ENCODE data around the gene CD9. TPM values are rescaled to one million over a fixed set of nuclear protein-coding genes. Genes with fewer than 3 reads are reported as not detected.

CD9 gene
- polyA plus RNA-seq, 1 donor, result 45.9 TPM

DNA sequence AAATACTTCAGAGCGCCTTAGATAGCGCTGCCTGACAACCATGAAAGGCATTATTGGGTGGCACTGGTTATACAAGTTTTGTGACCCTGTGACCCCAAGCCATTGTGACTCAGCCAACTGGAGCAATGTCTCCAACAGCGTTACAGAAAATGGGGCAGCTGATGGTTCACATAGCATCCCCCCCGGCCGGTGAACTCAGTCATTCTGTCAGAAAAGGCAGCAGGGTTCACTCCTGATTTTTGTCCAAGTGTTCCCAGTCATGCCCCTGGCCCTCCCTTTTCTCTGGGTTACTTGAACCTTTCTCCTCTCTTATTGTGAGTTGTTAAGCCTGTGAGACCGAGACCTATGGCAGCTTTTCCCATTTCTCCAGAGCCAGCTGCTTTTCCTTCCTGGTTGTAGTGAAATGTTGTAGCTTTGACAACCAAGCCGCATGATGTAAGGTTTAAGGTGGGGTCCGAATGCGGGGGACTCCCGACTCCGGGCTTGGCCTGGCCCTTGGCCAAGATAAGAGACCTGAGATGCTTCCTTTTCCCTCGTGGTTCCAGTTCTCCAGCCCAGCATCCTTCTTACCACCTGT is 22.0 kb downstream of the CD9 start:
- DNase-seq, result no peak

DNA sequence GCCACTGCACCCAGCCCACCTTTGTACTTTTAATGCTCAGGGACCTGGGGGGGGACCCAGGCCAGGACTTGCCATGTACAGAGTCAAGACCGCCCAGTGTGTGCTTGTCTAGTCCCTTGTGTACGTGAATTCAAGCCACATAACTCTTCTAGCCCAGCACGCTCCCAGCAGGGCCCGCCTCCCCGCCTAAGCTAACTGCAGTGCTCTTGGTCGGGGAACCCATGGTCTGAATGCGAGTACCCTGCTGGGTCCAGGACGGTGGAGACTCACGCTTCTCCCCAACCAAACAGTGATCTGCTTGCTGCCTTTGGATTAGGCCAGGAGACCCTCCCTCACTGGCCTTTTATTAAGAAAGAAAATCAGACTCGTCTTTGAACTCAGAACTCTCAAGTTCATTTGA is 23.3 kb downstream of the CD9 start:
- DNase-seq, result no peak

DNA sequence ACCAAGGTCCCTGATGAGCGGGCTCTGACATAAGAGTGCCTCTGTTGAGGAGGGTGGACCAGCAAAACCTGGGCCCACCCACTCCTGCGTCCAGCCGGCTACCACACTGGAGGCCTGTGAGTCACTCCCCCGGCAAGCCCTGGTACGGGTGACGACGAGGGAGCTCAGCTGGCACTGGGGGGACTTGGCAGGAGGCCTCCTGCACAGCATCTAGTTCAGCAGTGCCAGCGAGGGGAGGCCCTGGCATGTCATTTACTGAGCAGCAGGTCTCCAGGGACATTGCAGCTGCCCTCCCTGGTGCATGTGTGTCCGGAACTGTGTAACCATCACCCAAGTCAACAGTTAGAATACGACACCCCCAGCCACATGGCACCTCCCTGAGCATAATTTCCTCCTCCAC is 24.4 kb downstream of the CD9 start:
- DNase-seq, result no peak

DNA sequence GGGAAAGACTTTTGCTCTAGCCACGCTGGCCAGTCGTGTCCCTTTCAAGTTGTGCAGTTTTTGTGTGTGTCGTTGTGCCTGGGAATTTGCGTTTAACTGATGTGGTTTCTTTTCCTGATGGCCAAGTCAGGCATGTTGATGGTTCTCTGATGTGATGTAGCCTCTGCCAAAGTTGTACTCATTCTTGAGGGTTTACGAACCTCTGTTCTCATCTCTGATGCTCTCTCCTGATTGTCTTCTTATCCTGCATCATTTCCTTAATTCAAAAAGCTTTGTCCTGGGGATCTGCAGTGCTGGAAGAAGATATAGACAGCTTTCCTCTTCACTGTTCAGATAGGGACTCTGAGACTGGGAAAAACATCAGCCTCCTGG is 25.4 kb downstream of the CD9 start:
- DNase-seq, result no peak

DNA sequence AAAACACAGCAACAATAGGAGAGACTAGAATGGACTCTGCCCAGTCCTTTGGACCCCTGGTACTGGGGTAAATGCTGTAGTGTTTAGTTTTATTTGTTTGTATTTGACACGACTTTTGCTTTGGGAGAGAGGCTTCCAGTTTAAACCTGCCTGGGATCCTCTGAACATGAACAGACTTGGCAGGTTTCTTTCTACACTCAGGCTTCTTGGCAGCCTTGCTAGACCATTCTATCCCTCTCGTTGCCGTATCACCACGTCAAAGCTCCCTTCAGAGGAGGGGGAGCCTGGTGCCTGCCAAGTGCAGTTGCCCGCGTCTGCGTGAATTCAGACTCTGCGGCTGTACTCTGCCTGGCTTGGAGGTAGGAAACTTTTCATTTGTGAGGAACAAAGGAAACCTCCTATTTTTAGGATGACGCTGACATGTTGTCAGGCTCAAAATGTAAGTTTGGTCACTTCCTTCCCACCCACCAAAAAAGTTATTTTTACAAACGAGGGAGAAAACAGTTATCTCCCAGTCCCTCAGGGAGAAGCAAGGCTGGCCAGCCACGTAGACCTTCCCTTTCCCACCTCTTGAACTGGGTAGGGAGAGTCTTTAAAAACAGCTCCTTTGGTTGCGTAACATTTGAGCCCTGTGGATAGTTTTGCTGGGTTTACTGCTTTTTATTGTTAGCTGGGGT is 25.9 kb downstream of the CD9 start:
- peak; percentile 87 for DNase-seq

DNA sequence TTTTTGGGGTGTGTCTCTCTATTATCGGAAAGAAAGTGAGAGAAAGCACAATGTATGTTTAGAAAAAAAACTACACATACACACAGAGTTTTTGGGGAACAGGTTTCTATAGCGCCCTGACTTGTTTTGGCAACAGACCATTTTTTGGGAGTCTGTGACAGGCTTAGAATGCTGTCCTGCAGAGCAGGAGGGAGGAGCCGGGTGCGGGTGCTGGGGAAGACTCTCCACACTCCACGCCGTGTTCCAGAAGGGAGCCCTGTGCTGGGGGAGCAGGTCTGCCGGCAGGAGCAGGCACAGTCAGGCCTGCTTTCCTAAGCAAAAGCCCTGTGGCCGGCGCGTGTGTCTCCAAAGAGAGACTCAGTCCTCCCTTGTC is 26.5 kb downstream of the CD9 start:
- DNase-seq, result no peak

DNA sequence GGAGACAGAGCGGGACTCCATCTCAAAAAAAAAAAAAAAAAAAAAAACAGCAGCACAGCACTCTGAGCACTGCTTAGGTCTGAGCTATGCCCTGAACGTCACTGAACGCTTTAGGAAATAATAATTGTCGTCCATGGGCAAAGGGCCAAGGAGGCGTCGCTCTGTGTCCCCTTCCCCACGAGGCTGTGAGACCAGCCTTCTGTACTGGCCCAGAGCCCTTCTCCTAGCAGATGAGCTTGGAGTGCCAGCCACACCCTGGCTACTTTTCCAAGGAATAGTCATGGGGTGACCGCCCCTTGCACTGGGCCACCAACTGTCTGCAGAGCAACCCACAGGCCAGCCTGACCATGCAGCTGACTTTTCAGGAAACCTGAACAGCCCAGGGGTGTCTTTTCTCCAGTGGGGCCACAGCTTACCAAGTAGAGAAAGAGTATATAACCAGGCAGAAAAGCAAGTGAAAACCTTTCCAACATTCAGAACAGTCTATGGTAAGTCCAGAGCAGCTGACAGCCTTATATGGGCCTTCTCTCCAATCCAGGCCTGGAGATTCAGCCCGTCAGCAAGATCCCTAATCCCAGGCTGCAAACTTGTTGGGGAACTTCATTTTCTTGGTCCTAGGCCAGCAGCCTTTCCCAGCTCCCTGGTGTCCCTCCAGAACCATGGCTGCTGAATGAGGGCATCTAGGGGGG is 28.5 kb downstream of the CD9 start:
- DNase-seq, result no peak

DNA sequence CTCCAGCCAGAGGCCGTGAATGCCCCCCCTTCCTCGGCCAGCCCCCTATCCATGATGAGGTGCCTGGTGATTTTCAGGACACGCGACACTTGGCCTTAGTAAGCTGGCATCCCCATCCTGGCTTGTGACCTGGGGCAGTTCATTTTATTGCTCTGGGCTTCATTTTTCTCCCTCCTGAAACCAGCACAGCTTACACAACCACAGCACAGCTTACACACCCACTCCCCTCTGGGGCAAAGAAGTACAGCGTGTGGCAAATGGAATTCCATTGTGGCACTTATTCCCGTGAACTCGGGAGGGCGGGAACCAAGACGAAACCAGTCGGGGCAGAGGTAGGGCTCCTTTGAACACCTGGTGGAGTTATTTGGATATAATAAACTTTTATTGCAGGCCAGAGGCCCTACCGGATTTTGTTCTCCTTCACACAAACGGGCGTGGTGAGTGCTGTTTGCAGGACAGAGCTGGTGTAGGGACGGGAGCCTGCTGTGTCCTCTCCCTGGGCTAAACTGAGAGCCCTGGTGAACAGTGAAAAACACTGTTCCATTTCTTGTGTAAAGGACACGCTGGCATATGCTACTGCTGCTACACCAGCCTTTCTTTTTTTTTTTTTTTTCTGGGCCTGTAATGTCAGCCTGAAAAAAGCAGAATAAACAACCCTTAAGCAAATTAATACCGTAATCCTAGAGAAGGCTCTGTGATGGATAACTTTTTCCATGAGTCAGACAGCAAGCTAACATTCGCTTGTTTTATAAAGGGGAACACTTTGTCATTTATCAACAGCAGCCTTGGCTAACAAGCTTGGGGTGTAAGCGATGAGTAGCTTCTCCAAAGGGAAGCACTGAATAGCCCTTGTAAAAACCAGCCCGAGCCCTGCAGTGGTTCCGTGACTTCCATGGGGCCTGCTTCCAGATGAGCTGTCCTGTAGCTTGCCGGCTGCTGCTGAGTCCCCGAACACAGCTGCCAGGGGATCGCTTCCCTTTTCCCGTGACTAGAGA is 29.3 kb downstream of the CD9 start:
- DNase-seq, result no peak

DNA sequence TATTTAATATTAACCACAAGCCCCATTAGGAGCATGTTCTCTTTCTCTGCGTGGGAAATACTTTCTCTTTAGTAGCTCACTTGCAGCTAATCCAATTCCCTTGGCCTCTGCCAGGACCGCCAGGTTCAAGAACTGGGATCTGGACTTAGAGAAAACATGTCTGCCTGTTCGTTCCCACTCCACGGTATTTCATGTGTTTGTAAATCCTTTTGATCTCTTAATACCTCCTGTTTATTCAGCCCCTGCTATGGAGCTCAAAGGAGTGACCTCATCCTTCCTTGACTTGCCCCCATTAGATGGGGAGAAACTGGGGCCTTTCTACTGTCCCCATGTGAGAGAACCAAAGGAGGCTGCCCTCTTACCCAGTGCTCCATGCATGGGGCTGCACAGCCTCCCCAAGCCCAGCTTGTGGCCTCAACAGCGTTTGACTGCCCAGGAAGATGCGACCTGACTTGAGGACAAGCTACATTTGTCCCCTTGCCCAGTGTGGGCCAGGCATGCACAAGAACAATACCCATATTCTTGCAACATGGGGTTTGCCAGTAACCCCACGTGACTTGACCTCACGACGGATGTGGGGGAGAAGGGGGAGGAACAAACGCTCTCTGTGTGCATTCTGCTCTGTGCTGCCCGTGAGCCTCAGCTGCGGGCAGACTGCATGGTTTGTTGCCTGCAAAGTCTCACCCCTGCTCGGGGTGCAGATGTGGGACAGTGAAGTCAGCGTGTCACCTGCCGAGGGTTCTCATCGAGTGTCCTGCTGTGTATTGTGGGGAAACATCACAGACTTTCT is 30.3 kb downstream of the CD9 start:
- DNase-seq, result no peak

DNA sequence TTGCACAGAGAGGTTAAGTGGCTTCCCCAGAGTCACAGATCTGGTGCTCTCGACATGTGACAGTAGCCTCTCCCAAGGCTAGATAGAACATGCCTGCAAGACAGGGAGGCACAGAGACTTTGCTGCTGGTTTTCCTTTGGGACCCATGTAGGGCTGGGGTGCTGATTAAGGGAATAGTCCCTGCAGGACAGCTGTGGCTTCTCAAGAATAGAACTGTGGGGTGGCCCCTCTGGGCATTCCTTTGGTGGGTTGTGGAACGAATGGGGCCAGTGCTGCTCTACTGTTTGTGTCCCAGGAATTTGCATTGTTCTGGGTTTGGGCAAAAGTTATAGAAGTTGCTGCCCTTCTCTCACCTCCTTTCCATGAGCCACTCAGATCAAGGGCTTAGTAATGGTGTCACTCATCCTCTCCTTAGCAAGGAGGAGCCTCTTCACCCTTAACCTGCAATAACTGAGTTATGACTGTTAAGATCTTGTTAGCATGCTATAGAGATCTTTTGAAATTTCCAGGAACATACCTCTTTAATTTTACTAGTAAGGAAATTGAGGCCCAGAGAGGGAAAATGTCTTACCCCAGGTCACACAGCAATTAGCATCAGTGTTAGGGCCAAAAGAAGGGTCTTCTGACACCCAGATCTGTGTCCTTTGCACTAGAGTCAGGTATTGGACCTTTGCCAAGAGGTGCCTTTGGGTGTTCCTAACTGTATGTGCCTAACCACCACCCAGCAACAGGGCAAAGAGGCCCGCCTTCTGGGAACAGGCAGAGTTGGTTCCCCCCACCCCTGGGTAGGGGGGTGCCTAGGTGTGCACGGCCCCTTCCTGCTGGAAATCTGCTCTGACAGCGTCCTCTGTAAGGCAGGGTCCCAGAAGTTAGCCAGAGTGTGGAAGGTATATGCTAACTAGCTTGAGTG is 31.4 kb downstream of the CD9 start:
- DNase-seq, result no peak

DNA sequence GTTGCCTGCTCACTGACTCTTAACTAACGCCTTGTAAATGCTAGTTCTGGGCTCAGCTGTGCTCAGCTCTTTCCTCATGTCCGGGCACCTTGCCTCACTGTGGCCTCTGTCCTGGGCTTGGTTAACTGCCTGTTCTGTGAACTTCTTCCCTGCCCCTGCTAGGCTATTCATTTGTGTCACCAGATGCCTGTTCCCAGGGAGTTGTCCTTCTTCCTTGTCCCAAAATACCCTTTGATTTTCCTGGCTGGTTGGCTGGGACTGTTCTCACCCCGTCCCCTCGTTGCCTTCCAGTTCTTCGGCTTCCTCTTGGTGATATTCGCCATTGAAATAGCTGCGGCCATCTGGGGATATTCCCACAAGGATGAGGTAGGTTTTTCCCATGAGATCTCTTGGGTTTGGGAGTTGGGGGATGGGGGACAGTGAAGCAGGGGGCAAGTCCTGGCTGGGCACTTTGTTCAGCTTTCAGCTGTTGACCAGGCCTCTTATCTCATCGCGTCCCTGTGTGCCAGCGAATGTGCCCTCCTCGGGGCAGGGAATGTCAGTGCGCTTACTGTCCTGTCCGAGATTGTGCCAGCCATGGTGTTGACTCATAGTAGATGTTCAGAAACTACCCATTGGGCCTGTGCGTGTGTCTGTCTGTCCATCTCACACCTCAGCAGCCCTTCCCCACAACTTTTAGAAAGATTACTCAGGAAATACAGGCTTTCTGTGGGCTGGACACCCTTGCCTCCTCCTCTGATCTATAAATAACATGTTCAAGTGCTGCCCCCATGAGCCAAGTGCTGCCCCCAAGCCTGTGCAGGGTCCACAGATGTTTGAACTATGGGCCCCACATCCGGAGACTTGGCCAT is 33.1 kb downstream of the CD9 start:
- no peak for DNase-seq

DNA sequence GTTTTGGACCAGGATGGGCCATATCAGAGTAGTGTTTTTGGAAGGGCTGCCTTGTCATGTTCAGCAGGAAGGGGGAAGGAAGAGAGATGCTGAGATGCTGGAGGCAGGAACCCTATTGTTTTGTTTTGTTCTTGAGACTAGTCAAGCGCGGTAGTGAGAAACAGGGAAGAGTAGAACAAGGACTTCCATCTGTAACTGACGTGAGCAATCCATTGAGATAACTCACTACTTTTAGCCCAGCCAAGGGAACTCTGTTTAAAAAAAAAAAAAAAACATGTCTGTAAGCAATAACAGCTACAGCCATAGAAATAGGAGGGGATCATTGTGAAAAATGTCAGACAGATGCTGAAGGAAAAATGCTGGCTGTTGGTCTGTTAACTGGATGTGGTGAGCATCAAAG is 34.0 kb downstream of the CD9 start:
- DNase-seq, result no peak

DNA sequence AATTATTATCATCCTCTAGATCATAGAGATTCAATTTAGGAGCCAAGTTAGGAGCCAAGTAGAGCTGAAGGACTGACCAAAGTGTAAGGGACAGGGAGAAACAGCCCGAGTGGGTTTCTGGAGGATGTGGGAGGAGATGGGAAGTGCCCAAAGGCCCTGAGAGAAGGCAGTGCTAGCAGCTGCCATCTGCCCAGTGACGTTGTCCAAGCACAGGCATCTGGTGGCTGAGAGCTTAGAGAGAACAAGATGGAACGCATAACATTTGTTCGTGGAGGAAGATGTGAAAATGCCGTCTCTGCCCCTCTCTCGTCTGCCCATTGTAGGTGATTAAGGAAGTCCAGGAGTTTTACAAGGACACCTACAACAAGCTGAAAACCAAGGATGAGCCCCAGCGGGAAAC is 34.7 kb downstream of the CD9 start:
- no peak for DNase-seq

DNA sequence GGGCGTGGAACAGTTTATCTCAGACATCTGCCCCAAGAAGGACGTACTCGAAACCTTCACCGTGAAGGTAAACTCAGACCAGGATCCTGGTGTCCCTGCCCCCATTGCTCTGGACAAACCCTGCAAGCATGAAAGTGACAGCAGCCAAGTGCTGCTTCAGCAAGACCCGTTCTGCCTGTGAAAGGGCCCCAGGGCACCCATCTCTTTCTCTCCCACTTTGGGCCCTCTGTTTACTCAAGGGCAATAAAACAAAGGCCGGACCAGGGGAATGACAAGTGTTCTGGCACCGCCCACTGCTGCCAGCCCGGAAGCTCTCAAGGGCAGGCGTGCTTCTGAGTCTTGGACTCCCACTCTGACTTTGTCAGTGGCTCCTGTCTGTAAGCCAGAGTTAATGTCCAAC is 35.3 kb downstream of the CD9 start:
- DNase-seq, result no peak

DNA sequence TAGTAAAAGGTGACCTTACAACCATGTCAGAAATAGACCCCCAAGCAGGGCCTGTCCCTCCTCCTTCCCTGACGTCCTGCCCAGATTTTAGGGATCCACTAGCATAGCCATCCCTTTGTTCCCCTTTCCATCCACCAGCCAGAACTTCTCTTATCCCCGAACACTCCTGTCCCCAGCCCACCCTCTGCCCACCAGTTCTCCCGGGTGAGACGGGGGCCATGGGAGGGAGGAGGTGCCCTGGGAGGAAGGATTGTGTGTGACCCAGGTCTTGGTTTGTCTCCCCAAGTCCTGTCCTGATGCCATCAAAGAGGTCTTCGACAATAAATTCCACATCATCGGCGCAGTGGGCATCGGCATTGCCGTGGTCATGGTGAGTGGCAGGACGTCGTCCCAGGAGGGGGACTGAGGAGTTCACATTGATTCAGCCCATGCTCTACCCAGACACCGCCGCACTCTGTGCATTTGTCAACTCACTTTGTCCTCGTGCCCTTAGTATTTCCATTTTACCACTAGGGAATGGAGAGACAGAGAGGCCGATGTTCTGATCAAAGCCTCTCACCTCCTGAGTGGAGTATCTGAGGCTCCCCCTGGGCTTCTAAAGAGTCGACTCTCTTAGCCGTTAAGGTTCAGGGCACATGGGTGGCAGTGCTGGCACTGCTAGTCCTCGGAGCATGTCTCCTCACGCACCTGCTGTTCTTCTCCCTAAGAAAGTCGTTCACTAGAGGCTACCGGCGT is 35.9 kb downstream of the CD9 start:
- no peak for DNase-seq

DNA sequence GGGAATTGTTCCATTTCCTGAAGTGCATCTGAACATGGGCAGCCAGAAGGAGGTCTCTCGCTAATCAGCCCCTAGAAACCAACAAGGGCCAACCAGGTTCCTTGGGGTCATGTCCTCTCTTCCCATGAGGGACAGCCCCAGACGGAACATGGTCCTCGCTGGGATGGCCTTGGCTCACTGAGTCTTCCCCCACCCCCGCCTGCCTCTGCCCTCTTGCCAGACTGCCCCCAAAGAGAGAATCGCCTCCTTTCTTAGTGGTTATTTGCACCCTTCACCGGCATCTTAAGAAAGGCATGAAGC is 36.4 kb downstream of the CD9 start:
- DNase-seq, result no peak

DNA sequence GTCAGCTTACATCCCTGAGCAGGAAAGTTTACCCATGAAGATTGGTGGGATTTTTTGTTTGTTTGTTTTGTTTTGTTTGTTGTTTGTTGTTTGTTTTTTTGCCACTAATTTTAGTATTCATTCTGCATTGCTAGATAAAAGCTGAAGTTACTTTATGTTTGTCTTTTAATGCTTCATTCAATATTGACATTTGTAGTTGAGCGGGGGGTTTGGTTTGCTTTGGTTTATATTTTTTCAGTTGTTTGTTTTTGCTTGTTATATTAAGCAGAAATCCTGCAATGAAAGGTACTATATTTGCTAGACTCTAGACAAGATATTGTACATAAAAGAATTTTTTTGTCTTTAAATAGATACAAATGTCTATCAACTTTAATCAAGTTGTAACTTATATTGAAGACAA is 37.6 kb downstream of the CD9 start:
- no peak for DNase-seq

DNA sequence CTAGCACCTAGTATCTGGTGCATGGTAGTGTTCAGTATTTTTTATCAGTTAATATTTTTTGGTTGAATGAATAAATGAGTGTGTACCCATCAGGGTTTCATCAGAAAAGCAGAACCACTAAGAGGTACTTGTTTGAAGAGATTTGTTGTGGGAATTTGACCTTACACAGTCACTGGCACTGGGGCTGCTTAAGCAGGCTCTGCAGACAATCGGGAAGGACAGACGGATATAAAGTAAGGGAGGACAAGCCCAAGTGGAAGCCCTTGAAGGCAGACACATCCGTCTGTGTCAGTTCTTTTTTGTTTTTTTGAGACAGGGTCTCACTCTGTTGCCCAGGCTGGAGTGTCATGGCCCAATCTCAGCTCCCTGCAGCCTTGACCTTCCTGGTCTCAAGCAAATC is 38.7 kb downstream of the CD9 start:
- DNase-seq, result no peak

DNA sequence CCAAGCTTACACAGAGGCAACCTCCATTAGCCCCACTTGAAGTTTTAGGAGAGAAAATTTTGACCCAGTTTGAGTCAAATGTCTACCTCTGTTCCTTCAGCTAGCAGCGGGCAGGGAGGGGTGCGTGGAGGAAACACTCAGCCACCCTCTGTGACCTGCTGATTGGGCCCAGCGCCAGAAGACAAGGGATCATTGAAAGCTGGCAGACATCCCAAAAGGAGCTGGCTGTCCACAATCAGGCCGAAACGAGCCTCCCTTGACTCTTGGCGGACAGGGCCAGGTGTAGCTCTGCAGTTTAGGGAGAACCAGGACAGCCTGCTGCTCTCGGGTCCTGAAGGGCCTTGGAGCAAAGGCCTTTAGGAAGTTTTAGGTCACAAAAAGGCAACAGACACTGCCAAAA is 41.3 kb downstream of the CD9 start:
- no peak for DNase-seq

DNA sequence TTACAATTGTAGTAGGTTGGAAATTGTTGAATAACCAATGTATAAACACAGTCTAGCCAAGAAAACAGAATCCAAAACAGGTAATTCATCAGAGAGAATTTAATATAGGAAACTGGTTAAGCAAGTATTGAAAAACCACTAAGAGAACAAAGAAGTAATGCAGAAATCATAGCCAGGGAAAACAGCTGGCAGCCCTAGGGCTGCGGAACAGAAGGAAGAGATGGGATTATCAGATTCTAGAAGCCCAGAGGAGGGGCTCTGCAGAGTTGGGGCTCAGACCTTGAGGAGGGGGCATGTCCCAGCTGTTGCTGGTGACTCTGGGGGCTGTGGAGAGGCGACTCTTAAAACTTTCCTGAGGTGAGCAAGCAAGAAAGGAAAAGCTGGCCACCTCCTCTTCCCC is 49.4 kb downstream of the CD9 start:
- no peak for DNase-seq
